WI38 (cell line): ENCODE data around the gene ZBTB46.
A peak's percentile ranks its signal among the peaks of the same experiment; 100 is the strongest.

Source experiments
- H3K4me3 ChIP-seq: 2 replicates; pipeline ENCODE4 v1.5.1; 2011; ENCODE audit warnings: low read depth, mild to moderate bottlenecking, control low read depth, low read length
- TF ChIP-seq, protein P1 (sequence below): IDR thresholded peaks from 2 replicates; pipeline ENCODE4 v1.5.1; 2012; ENCODE audit warnings: low read depth, mild to moderate bottlenecking, control low read depth, low read length

Gene ZBTB46

DNA sequence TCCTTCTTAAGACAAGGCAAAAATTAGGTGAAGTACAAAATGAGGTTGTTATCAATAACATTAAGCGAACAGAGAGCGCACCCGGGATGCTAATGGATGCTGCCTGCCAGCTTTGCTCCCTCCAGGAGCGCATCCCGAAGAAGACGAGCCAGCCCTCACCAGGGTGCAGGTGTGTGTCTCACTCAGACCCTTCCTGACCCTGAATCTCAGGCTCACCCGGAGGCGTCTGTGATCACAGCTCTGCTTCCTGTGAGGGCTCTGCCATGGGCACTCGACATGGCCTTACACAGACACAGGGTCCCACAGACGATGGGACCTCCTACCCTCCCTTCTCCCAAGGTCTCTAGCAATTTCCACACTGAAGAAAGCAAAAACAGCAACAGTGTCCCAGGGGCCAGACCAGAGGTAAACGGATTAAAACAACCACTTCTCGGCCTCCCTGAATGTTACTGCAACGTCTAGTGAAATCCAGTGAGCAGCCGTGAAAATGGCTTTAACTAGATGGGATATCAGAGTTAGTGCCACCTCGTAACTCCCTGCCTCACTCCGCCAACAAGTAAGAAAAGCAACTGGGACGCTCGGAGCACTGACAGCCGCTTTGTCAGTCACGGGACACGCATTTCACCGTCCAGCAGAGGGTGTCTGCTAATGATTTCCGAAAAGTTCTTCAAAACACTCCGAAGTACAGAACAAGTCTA lies 11.7 kb downstream of the ZBTB46 start:
- H3K4me3 ChIP-seq = no peak overlapping the region
- TF ChIP-seq, protein P1, sequence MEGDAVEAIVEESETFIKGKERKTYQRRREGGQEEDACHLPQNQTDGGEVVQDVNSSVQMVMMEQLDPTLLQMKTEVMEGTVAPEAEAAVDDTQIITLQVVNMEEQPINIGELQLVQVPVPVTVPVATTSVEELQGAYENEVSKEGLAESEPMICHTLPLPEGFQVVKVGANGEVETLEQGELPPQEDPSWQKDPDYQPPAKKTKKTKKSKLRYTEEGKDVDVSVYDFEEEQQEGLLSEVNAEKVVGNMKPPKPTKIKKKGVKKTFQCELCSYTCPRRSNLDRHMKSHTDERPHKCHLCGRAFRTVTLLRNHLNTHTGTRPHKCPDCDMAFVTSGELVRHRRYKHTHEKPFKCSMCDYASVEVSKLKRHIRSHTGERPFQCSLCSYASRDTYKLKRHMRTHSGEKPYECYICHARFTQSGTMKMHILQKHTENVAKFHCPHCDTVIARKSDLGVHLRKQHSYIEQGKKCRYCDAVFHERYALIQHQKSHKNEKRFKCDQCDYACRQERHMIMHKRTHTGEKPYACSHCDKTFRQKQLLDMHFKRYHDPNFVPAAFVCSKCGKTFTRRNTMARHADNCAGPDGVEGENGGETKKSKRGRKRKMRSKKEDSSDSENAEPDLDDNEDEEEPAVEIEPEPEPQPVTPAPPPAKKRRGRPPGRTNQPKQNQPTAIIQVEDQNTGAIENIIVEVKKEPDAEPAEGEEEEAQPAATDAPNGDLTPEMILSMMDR = peak; percentile 36

GRCh38 chr20:63815615-63816253 lies 15.3 kb downstream of the ZBTB46 start:
- TF ChIP-seq, protein P1 = no peak
- no peak overlapping the region for H3K4me3 ChIP-seq

DNA sequence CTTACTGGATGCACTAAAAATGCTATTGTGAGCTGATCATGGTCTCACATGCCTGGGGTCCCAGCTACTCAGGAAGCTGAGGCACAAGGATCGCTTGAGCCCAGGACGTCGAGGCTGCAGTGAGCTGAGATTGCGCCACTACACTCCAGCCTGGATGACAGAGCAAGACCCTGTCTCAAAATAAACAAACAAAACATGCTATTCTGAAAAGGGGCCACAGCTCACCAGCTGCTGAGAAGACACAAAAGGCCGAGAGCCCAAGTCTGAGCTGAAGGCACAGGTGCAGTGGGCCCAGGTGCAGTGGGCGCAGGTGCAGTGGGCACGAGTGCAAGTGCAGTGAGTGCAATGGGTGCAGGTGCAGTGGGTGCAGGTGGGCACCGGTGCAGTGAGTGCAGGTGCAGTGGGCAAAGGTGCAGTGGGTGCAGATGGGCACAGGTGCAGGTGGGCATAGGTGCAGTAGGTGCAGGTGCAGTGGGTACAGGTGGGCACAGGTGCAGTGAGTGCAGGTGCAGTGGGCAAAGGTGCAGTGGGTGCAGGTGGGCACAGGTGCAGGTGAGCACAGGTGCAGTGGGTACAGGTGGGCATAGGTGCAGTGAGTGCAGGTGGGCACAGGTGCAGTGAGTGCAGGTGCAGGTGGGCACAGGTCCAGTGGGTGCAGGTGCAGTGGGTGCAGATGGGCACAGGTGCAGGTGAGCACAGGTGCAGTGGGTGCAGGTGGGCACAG lies 16.0 kb downstream of the ZBTB46 start:
- TF ChIP-seq, protein P1 = no peak
- no peak overlapping the region for H3K4me3 ChIP-seq

GRCh38 chr20:63811491-63811875 lies 19.6 kb downstream of the ZBTB46 start:
- TF ChIP-seq, protein P1 = no peak

DNA sequence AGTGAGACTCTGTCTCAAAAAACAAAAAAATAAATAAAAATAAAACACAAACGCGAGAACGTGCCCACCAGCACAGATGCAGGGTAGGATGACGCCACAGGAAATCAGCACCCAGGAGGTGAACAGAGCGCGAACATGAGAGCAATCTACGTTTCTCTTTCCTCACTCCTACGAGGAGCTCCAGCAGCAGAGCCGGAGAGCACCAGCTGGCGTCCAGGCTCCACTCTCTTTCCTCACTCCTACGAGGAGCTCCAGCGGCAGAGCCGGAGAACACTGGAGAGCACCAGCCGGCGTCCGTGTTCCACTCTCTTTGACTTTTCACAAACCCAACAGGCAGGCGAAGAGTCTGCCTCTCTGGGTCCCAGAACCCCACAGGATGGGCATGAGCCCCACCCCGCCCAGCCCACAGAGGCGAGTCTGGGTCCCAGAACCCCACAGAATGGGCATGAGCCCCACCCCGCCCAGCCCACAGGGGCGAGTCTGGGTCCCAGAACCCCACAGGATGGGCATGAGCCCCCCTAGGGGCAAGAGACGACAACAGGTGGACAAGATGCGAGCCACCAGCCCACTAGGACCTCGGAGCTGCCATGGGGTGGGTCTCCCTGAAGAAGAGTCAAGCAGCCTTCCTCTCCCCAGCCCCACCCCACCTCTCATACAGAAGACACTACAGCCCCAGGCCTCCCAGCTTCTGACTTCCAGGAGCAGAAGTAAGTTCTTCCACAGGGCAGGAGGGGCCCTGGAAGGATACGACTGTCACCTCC lies 20.2 kb downstream of the ZBTB46 start:
- TF ChIP-seq, protein P1 = no peak
- H3K4me3 ChIP-seq = no peak overlapping the region

More at GRCh38 chr20:63811491-63811875, 19.6 kb downstream of the ZBTB46 start:
- no peak overlapping the region for H3K4me3 ChIP-seq

- H3K4me3 ChIP-seq = no peak overlapping the region
- TF ChIP-seq, protein P1 = no peak
These were observed 21.2 kb downstream of the ZBTB46 start for GRCh38 chr20:63809856-63810255.
